ENCODE measurements around the gene RRAD. TPM values are rescaled to one million over a fixed set of nuclear protein-coding genes. Genes with fewer than 3 reads are reported as not detected.
"Not testable (repeated sequence)": the region's sequence is repeated elsewhere in the genome, so short reads cannot be mapped to it uniquely, and the experiment has no call there.

RRAD gene
- total and polyA plus RNA-seq, 4 donors, result 31.8 to 42.3 (median 35.7) TPM

DNA sequence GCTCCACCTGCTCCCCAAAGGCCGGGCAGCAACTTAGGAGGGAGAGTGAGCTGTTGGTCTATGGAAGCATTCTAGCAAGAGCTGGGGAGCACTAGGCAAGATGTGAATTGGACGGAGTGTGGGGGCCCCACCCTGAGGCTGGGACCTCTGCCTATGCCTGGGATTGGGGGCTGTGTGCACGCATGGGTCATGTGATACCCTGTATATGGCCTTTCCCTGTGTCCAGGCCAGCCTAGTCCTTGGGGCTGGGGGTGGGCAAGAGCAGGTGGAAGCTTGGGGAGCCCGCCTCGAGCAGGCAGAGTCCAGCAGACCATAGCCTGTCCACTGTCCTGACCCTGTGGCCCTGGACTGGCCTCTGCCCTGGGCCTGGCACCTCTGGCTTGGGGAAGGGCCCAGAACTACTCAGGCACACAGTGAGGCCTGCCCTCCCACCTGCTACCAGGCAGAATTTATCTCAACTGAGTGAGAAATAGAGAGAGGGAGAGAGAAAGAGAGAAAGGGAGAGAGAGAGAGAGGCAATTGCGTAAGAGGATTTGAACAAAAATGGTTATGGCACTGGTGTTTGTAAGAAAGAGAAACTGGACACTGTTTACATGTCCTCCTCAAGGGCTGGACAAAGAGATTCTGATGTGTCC lies 25.9 kb downstream of the RRAD start:
- ATAC-seq (ENCODE audit: insufficient read depth, low FRiP score) (no peak), DNase-seq (peak; percentile 11 to 86 (median 36))
- Histone ChIP-seq H3K36me3 (ENCODE audit: control insufficient read depth in 4 of 4, insufficient read depth in 4 of 4, low read length in 4 of 4) (no peaks in the 10 kb centered on the region), H3K4me1 (ENCODE audit: control insufficient read depth in 5 of 5, insufficient read depth in 5 of 5, low read length in 5 of 5) (peaks cover 0 to 50% (median 23%) of the 10 kb centered on the region in 5 donors), H3K4me3 (no peak overlapping the region), H3K9me3 (ENCODE audit: control insufficient read depth in 4 of 4, insufficient read depth in 3 of 4, low read length in 3 of 4) (no peaks in the 10 kb centered on the region), H3K27ac (ENCODE audit: low read depth in 1 of 2, low read length in 1 of 2) (peak overlapping the region; percentile 81 to 89), H3K27me3 (ENCODE audit: control insufficient read depth in 3 of 3, insufficient read depth in 3 of 3, low read length in 2 of 3) (no peaks in the 10 kb centered on the region), H3K9ac (ENCODE audit: insufficient read depth in 1 of 2, low read length in 2 of 2) (peak overlapping the region in 1 of 2 donors; percentile 67)
- 83 to 87% methylated on average over 6 of the region's 6 CpGs for WGBS, 2 donors
- no peak for TF ChIP-seq CTCF (IDR thresholded peaks at IDR 0.05; ENCODE audit: control extremely low read depth, extremely low read depth)

- no peaks in the 10 kb centered on the region for H3K9me3 ChIP-seq (ENCODE audit: control insufficient read depth in 4 of 4, insufficient read depth in 3 of 4, low read length in 3 of 4)
- 87 to 90% methylated on average over 2 of the region's 2 CpGs for WGBS, 2 donors
- H3K9ac ChIP-seq (ENCODE audit: insufficient read depth in 1 of 2, low read length in 2 of 2), result peak overlapping the region in 1 of 2 donors; percentile 67
- ATAC-seq (ENCODE audit: insufficient read depth, low FRiP score) (no peak), DNase-seq (no peak)
- TF ChIP-seq CTCF (IDR thresholded peaks at IDR 0.05; ENCODE audit: control extremely low read depth, extremely low read depth), result no peak
- H3K36me3 ChIP-seq (ENCODE audit: control insufficient read depth in 4 of 4, insufficient read depth in 4 of 4, low read length in 4 of 4), result no peaks in the 10 kb centered on the region
- H3K27me3 ChIP-seq (ENCODE audit: control insufficient read depth in 3 of 3, insufficient read depth in 3 of 3, low read length in 2 of 3), result no peaks in the 10 kb centered on the region
- peak overlapping the region; percentile 81 to 89 for H3K27ac ChIP-seq (ENCODE audit: low read depth in 1 of 2, low read length in 1 of 2)
- peaks cover 0 to 45% (median 20%) of the 10 kb centered on the region in 5 donors for H3K4me1 ChIP-seq (ENCODE audit: control insufficient read depth in 5 of 5, insufficient read depth in 5 of 5, low read length in 5 of 5)
- no peak overlapping the region for H3K4me3 ChIP-seq
Measured at GRCh38 chr16:66898933-66899309, 26.4 kb downstream of the RRAD start.

- ATAC-seq (ENCODE audit: insufficient read depth, low FRiP score), result no peak
- TF ChIP-seq CTCF (IDR thresholded peaks at IDR 0.05; ENCODE audit: control extremely low read depth, extremely low read depth), result no peak
- peak overlapping the region in 1 of 2 donors; percentile 38 for H3K27ac ChIP-seq (ENCODE audit: low read depth in 1 of 2, low read length in 1 of 2)
- no peak overlapping the region for H3K9ac ChIP-seq (ENCODE audit: insufficient read depth in 1 of 2, low read length in 2 of 2)
- no peaks in the 10 kb centered on the region for H3K36me3 ChIP-seq (ENCODE audit: control insufficient read depth in 4 of 4, insufficient read depth in 4 of 4, low read length in 4 of 4)
- WGBS, 2 donors, result 77 to 82% methylated on average over 3 of the region's 3 CpGs
- no peak overlapping the region for H3K4me3 ChIP-seq
- H3K4me1 ChIP-seq (ENCODE audit: control insufficient read depth in 5 of 5, insufficient read depth in 5 of 5, low read length in 5 of 5), result peaks cover 0 to 38% (median 18%) of the 10 kb centered on the region in 5 donors
- H3K27me3 ChIP-seq (ENCODE audit: control insufficient read depth in 3 of 3, insufficient read depth in 3 of 3, low read length in 2 of 3), result no peaks in the 10 kb centered on the region
- no peak for DNase-seq
- no peaks in the 10 kb centered on the region for H3K9me3 ChIP-seq (ENCODE audit: control insufficient read depth in 4 of 4, insufficient read depth in 3 of 4, low read length in 3 of 4)
Measured at GRCh38 chr16:66898207-66898606, 27.1 kb downstream of the RRAD start.

- 75 to 86% methylated on average over 5 of the region's 5 CpGs for WGBS, 2 donors
- not testable (repeated sequence) for H3K27ac ChIP-seq (ENCODE audit: low read depth in 1 of 2, low read length in 1 of 2); H3K27me3 ChIP-seq (ENCODE audit: control insufficient read depth in 3 of 3, insufficient read depth in 3 of 3, low read length in 2 of 3); ATAC-seq (ENCODE audit: insufficient read depth, low FRiP score); H3K4me3 ChIP-seq; H3K36me3 ChIP-seq (ENCODE audit: control insufficient read depth in 4 of 4, insufficient read depth in 4 of 4, low read length in 4 of 4); H3K9me3 ChIP-seq (ENCODE audit: control insufficient read depth in 4 of 4, insufficient read depth in 3 of 4, low read length in 3 of 4); H3K9ac ChIP-seq (ENCODE audit: insufficient read depth in 1 of 2, low read length in 2 of 2); DNase-seq
- H3K4me1 ChIP-seq (ENCODE audit: control insufficient read depth in 5 of 5, insufficient read depth in 5 of 5, low read length in 5 of 5), result peaks cover 0 to 28% (median 16%) of the 10 kb centered on the region in 5 donors
Measured at GRCh38 chr16:66896682-66897081, 28.7 kb downstream of the RRAD start.
